ENCODE data around the gene NRN1L. TPM values are rescaled to one million over a fixed set of nuclear protein-coding genes. Genes with fewer than 3 reads are reported as not detected.
A peak's percentile ranks its signal among the peaks of the same experiment; 100 is the strongest.

Gene NRN1L
- total RNA-seq, 1 experiment from 2014 or later, result 1.4 TPM

DNA sequence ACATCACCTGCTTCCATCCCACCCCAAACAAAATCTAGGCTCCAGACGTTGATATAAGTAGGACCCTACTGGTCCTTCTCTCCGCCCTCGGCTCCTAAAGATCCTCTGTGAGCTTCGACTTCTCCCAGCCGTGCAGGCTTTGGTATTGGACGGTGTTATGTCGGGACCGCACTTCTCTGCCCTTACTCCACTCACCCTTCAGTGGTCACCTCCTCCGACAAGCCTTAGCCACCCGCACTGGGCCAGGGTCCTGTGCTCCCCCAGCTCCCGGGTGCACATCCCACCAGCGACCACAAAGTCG, 50.4 kb downstream of the NRN1L start:
- Histone ChIP-seq H2AFZ (ENCODE audit: low read depth, low read length, poor library complexity, severe bottlenecking) (no peak overlapping the region), H3K4me3 (replicated peaks in 1 of 2; ENCODE audit: low read depth in 1 of 2, low read length in 2 of 2) (peak overlapping the region; percentile 70 to 82), H3K4me2 (ENCODE audit: low read length) (peak overlapping the region; percentile 98), H3K27me3 (ENCODE audit: insufficient read depth, low read length) (no peaks in the 10 kb centered on the region), H3K27ac (ENCODE audit: low read depth, low read length) (peak overlapping the region; percentile 62), H3K79me2 (ENCODE audit: insufficient read depth, low read length) (peaks cover 33% of the 10 kb centered on the region), H3K36me3 (ENCODE audit: control insufficient read depth in 1 of 2, insufficient read depth in 2 of 2, low read length in 2 of 2) (peaks cover 0 to 8% of the 10 kb centered on the region in 2 experiments; a peak in 1 of 4 replicates), H3K9ac (ENCODE audit: low read length) (peak overlapping the region; percentile 85), H4K20me1 (ENCODE audit: insufficient read depth) (no peaks in the 10 kb centered on the region), H3K9me2 (ENCODE audit: insufficient read depth) (no peaks in the 10 kb centered on the region), H3K4me1 (ENCODE audit: control insufficient read depth in 1 of 2, insufficient read depth in 2 of 2, low read length in 2 of 2) (peaks cover 3 to 30% of the 10 kb centered on the region in 2 experiments; a peak in 3 of 4 replicates), H3K9me3 (ENCODE audit: control insufficient read depth in 1 of 2, insufficient read depth in 1 of 2, low read depth in 1 of 2, low read length in 2 of 2) (no peaks in the 10 kb centered on the region)
- RAD21 ChIA-PET (ENCODE audit: low non-redundant PET in 1 of 2, low total read pairs in 2 of 2, uncharacterized antibody in 2 of 2, unreplicated experiment in 2 of 2), result interaction anchor here in 1 of 2 experiments (1.0 kb wide), 1 partner anchor 149 kb away, joined by 3 read pairs; no protein-coding TSS in a partner anchor
- intact Hi-C loops (cut with micrococcal nuclease), result loop anchor here (5.0 to 10.0 kb wide), 2 partner anchors 118 to 410 kb away; partner anchors contain the start of gene RIPOR1
- TSS peak; percentile 70 for BruUV-seq (replicated peaks)
- CTCF ChIA-PET, result interaction anchor here (0.7 to 2.7 kb wide), 8 partner anchors 9 to 414 kb away, joined by 3 to 11 read pairs (median 4); partner anchors contain the start of gene LCAT
- ATAC-seq (peak; percentile 2; the same call in 1 of the 2 replicates), DNase-seq (ENCODE audit: low read depth, low spot score) (no peak)
- TF ChIP-seq, protein P1, sequence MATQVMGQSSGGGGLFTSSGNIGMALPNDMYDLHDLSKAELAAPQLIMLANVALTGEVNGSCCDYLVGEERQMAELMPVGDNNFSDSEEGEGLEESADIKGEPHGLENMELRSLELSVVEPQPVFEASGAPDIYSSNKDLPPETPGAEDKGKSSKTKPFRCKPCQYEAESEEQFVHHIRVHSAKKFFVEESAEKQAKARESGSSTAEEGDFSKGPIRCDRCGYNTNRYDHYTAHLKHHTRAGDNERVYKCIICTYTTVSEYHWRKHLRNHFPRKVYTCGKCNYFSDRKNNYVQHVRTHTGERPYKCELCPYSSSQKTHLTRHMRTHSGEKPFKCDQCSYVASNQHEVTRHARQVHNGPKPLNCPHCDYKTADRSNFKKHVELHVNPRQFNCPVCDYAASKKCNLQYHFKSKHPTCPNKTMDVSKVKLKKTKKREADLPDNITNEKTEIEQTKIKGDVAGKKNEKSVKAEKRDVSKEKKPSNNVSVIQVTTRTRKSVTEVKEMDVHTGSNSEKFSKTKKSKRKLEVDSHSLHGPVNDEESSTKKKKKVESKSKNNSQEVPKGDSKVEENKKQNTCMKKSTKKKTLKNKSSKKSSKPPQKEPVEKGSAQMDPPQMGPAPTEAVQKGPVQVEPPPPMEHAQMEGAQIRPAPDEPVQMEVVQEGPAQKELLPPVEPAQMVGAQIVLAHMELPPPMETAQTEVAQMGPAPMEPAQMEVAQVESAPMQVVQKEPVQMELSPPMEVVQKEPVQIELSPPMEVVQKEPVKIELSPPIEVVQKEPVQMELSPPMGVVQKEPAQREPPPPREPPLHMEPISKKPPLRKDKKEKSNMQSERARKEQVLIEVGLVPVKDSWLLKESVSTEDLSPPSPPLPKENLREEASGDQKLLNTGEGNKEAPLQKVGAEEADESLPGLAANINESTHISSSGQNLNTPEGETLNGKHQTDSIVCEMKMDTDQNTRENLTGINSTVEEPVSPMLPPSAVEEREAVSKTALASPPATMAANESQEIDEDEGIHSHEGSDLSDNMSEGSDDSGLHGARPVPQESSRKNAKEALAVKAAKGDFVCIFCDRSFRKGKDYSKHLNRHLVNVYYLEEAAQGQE (IDR thresholded peaks at IDR 0.05; ENCODE audit: low read depth), result no peak
- TF ChIP-seq, protein P2, sequence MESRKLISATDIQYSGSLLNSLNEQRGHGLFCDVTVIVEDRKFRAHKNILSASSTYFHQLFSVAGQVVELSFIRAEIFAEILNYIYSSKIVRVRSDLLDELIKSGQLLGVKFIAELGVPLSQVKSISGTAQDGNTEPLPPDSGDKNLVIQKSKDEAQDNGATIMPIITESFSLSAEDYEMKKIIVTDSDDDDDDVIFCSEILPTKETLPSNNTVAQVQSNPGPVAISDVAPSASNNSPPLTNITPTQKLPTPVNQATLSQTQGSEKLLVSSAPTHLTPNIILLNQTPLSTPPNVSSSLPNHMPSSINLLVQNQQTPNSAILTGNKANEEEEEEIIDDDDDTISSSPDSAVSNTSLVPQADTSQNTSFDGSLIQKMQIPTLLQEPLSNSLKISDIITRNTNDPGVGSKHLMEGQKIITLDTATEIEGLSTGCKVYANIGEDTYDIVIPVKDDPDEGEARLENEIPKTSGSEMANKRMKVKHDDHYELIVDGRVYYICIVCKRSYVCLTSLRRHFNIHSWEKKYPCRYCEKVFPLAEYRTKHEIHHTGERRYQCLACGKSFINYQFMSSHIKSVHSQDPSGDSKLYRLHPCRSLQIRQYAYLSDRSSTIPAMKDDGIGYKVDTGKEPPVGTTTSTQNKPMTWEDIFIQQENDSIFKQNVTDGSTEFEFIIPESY (IDR thresholded peaks at IDR 0.05; ENCODE audit: extremely low read depth, insufficient replicate concordance, low read length), result no peak
- no peak for TF ChIP-seq TCF7L2 (IDR thresholded peaks at IDR 0.05; ENCODE audit: borderline replicate concordance, extremely low read depth, insufficient read depth, insufficient read length)
- POLR2A ChIA-PET, result interaction anchor here (0.7 to 1.3 kb wide), 5 partner anchors 9 to 216 kb away, joined by 3 to 8 read pairs (median 3); partner anchors contain the start of genes DDX28, DUS2 and GFOD2

Measured in HCT116 (cell line).